IMR-90 (cell line): ENCODE results near the gene TGOLN2. TPM values are rescaled to one million over a fixed set of nuclear protein-coding genes. Genes with fewer than 3 reads are reported as not detected.
A peak's percentile ranks its signal among the peaks of the same experiment; 100 is the strongest.

Source experiments
- ATAC-seq: fragments of 200-7000 bp; cut with Tn5 transposase; 2 replicates; pipeline ENCODE4 v1.9.1; 2020; ENCODE audit warnings: low read depth, mild to moderate bottlenecking, moderate library complexity
- BruUV-seq: library from RNA; stranded (reverse); fragments of 400-500 nt; replicated peaks from 2 replicates; lab custom pipeline; 2021; lab: Mats Ljungman, UMichigan
- CTCF ChIA-PET: fragments of 300-600 bp; formaldehyde crosslinking; extraction: SDS; loops from one replicate; lab custom pipeline; 2021; ENCODE audit warnings: antibody characterized with exemption; lab: Yijun Ruan, JAX
- POLR2A ChIA-PET: fragments of 300-600 bp; sonication (Branson Sonifier 250); formaldehyde crosslinking; loops from one replicate; lab custom pipeline; 2022; ENCODE audit warnings: antibody characterized with exemption; ENCODE audit not compliant: unreplicated experiment; lab: Charles Lee
- DNase-seq: peaks from one replicate; pipeline ENCODE4 v3.0.0; 2013
- H2AFZ ChIP-seq: replicated peaks from 2 replicates; pipeline ENCODE3; 2013; ENCODE audit warnings: low read length, mild to moderate bottlenecking; ENCODE audit not compliant: poor library complexity
- H2AK5ac ChIP-seq: 2 replicates; pipeline ENCODE4 v1.6.1; 2013; ENCODE audit warnings: low read depth, low read length, inconsistent platforms
- H2AK9ac ChIP-seq: replicated peaks from 2 replicates; pipeline ENCODE3; 2013; ENCODE audit warnings: mild to moderate bottlenecking, low read depth, low read length, moderate library complexity; ENCODE audit not compliant: poor library complexity
- H2BK120ac ChIP-seq: 2 replicates; pipeline ENCODE4 v1.6.1; 2013; ENCODE audit warnings: low read depth, low read length, inconsistent platforms
- H2BK15ac ChIP-seq: 3 replicates; pipeline ENCODE4 v1.6.1; 2013; ENCODE audit warnings: low read depth, low read length, inconsistent platforms
- H2BK20ac ChIP-seq: 2 replicates; pipeline ENCODE4 v1.6.1; 2013; ENCODE audit warnings: low read depth, mild to moderate bottlenecking, inconsistent platforms, low read length, moderate library complexity
- H2BK5ac ChIP-seq: 2 replicates; pipeline ENCODE4 v1.6.1; 2013; ENCODE audit warnings: mild to moderate bottlenecking, low read depth, low read length, inconsistent platforms; ENCODE audit not compliant: poor library complexity, severe bottlenecking
- H3K14ac ChIP-seq: replicated peaks from 2 replicates; pipeline ENCODE4 v1.6.1; 2013; ENCODE audit warnings: low read depth, low read length, inconsistent platforms
- H3K18ac ChIP-seq: 2 replicates; pipeline ENCODE4 v1.6.1; 2013; ENCODE audit warnings: low read depth, low read length, control low read depth
- H3K23ac ChIP-seq: 2 replicates; pipeline ENCODE4 v1.6.1; 2013; ENCODE audit warnings: low read depth, low read length, inconsistent platforms
- H3K27ac ChIP-seq: 2 replicates; pipeline ENCODE4 v1.5.1; 2013; ENCODE audit warnings: mild to moderate bottlenecking, control low read depth, low read length; ENCODE audit not compliant: insufficient read depth
- H3K27me3 ChIP-seq: 2 replicates; pipeline ENCODE4 v1.6.1; 2013; ENCODE audit warnings: low read length; ENCODE audit not compliant: control insufficient read depth, insufficient read depth
- H3K36me3 ChIP-seq: 2 replicates; pipeline ENCODE4 v1.6.1; 2013; ENCODE audit warnings: low read length, mixed read lengths; ENCODE audit not compliant: control insufficient read depth, insufficient read depth
- H3K4ac ChIP-seq: 2 replicates; pipeline ENCODE4 v1.6.1; 2013; ENCODE audit warnings: low read depth, low read length, inconsistent platforms
- H3K4me1 ChIP-seq: 2 replicates; pipeline ENCODE4 v1.6.1; 2013; ENCODE audit warnings: low read length, mixed read lengths; ENCODE audit not compliant: control insufficient read depth, insufficient read depth
- H3K4me2 ChIP-seq: 2 replicates; pipeline ENCODE4 v1.6.1; 2013; ENCODE audit warnings: low read depth, mild to moderate bottlenecking, control low read depth, low read length, moderate library complexity
- H3K4me3 ChIP-seq: 2 replicates; pipeline ENCODE4 v1.5.1; 2013; ENCODE audit warnings: low read depth, mild to moderate bottlenecking, control low read depth, low read length, moderate library complexity; ENCODE audit not compliant: insufficient read depth
- H3K56ac ChIP-seq: 2 replicates; pipeline ENCODE4 v1.6.1; 2013; ENCODE audit warnings: low read length, inconsistent platforms; ENCODE audit not compliant: insufficient read depth; ENCODE audit errors: extremely low read depth
- H3K79me1 ChIP-seq, 2 experiments: 2 replicates each; pipeline ENCODE4 v1.6.1; 2013; ENCODE audit warnings: low read length in 2 of 2, inconsistent platforms in 1 of 2, low read depth in 1 of 2
- H3K9ac ChIP-seq: 2 replicates; pipeline ENCODE4 v1.6.1; 2013; ENCODE audit warnings: low read depth, low read length, control low read depth
- H3K9me1 ChIP-seq: 2 replicates; pipeline ENCODE4 v1.6.1; 2013; ENCODE audit warnings: low read length, inconsistent platforms; ENCODE audit not compliant: insufficient read depth
- H3K9me3 ChIP-seq: 2 replicates; pipeline ENCODE4 v1.6.1; 2013; ENCODE audit warnings: low read length; ENCODE audit not compliant: control insufficient read depth, insufficient read depth
- H4K20me1 ChIP-seq: 2 replicates; pipeline ENCODE4 v1.6.1; 2013; ENCODE audit warnings: low read length, inconsistent platforms; ENCODE audit not compliant: insufficient read depth
- H4K5ac ChIP-seq: 2 replicates; pipeline ENCODE4 v1.6.1; 2013; ENCODE audit warnings: mild to moderate bottlenecking, low read depth, low read length, control low read depth
- H4K8ac ChIP-seq, 2 experiments: 2 replicates each; pipeline ENCODE4 v1.6.1; 2013; ENCODE audit warnings: low read depth in 2 of 2, low read length in 2 of 2, control low read depth in 1 of 2, inconsistent platforms in 1 of 2
- H4K91ac ChIP-seq: 2 replicates; pipeline ENCODE4 v1.6.1; 2013; ENCODE audit warnings: low read depth, low read length, inconsistent platforms; ENCODE audit not compliant: insufficient read depth
- CTCF ChIP-seq: conservative IDR thresholded peaks from 2 replicates; pipeline ENCODE4 v1.5.1; 2012; ENCODE audit warnings: mild to moderate bottlenecking, low read depth, low read length, improper control_type of control experiment
- MAZ ChIP-seq: IDR thresholded peaks from 2 replicates; pipeline ENCODE4 v1.6.1; 2012; ENCODE audit warnings: low read depth, mild to moderate bottlenecking, low read length, improper control_type of control experiment, moderate library complexity, borderline replicate concordance
- RFX5 ChIP-seq: IDR thresholded peaks from 2 replicates; pipeline ENCODE4 v1.8.0; 2012; ENCODE audit warnings: low read depth, mild to moderate bottlenecking, low read length, moderate library complexity
- USF2 ChIP-seq: fragments of 150-350 bp; IDR thresholded peaks from 2 replicates; pipeline ENCODE4 v1.6.1; 2017; ENCODE audit warnings: mild to moderate bottlenecking, antibody characterized with exemption, low read length, low read depth
- WGBS, 2 experiments: methylation state at CpG; one replicate each; pipeline versions ENCODE4 v1.1.5 to v1.1.7; 2013; ENCODE audit warnings: missing lambda C conversion rate in 2 of 2; ENCODE audit not compliant: insufficient read length in 1 of 2; ENCODE audit errors: extremely low coverage in 2 of 2; 5-methylcytosine and 5-hydroxymethylcytosine counted together
- dilution Hi-C: fragments of 300-500 bp; cut with HindIII; formaldehyde crosslinking; loops from one replicate; pipeline ENCODE4 v1.14.3; 2018; ENCODE audit warnings: low sequenced_read_pairs; ENCODE audit not compliant: unreplicated experiment
- in situ Hi-C: fragments of 300-500 bp; cut with MboI; formaldehyde crosslinking; loops from 3 replicates; pipeline ENCODE4 v1.14.3; 2019; ENCODE audit warnings: low sequenced_read_pairs, inconsistent platforms, mixed read lengths
- intact Hi-C: fragments of 100-400 bp; cut with micrococcal nuclease; formaldehyde crosslinking; loops from 2 replicates; pipeline ENCODE4 v1.10.0; 2022
- polyA plus RNA-seq, 3 experiments: library from polyadenylated mRNA; depleted of rRNA; stranded (reverse); fragments of >200 nt; gene quantifications; 2 replicates each; pipeline ENCODE4 v1.2.3, GENCODE V29; 2012; ENCODE audit warnings: low replicate concordance in 1 of 3
- total RNA-seq: library from RNA; depleted of rRNA; stranded (reverse); fragments of >200 nt; gene quantifications from 2 replicates; pipeline ENCODE4 v1.2.3, GENCODE V29; 2012

Gene TGOLN2
- total and polyA plus RNA-seq, 2 of the 4 experiments (the other 2 are of a cell fraction): 57.7 to 92.3 TPM

- DNase-seq (no peak), ATAC-seq (no peak)
- Histone ChIP-seq H2BK15ac (peak overlapping the region; percentile 74; the same call in 2 of the 3 replicates), H4K91ac (peak overlapping the region; percentile 98), H3K9me3 (no peaks in the 10 kb centered on the region), H3K4me2 (0 out of 2 replicates have a peak overlapping the region, but pooled peaks have one; percentile 16), H3K4me3 (no peak overlapping the region), H3K9ac (no peak overlapping the region), H2BK20ac (peak overlapping the region; percentile 80), H3K36me3 (no peaks in the 10 kb centered on the region), H3K56ac (no peak overlapping the region), H3K79me1 (peaks cover 12 to 74% of the 10 kb centered on the region in 2 experiments; a peak in 3 of 4 replicates), H2AK5ac (peak overlapping the region; percentile 89), H4K8ac (peak overlapping the region; percentile 50 to 96; a peak in 3 of 4 replicates), H3K23ac (peak overlapping the region; percentile 85; the same call in 1 of the 2 replicates), H4K5ac (peak overlapping the region; percentile 45), H2BK5ac (peak overlapping the region; percentile 70), H3K27me3 (no peaks in the 10 kb centered on the region), H3K27ac (peak overlapping the region; percentile 53), H2AK9ac (no peak overlapping the region), H3K4ac (peak overlapping the region; percentile 96), H3K18ac (peak overlapping the region; percentile 54), H4K20me1 (peaks cover 13% of the 10 kb centered on the region), H2BK120ac (peak overlapping the region; percentile 96), H3K14ac (peak overlapping the region; percentile 80), H3K9me1 (peaks cover 39% of the 10 kb centered on the region), H2AFZ (no peak overlapping the region), H3K4me1 (peaks cover 36% of the 10 kb centered on the region)
- BruUV-seq: no TSS peak
- no peak for TF ChIP-seq RFX5
- no peak for TF ChIP-seq MAZ
- TF ChIP-seq USF2: no peak
- TF ChIP-seq CTCF: no peak
- in situ Hi-C loops (loop anchor here (25.0 kb wide), 1 partner anchor 789 kb away; no protein-coding TSS in a partner anchor), intact Hi-C loops (no loop called here), dilution Hi-C loops (no loop called here)
- WGBS, 2 experiments: 52% methylated on average over 11 of the region's 14 CpGs; no CpG with 5 or more reads in 1 of the 2 experiments
- ChIA-PET POLR2A (no interaction called here), CTCF (interaction anchor here (0.6 to 1.3 kb wide), 2 partner anchors 10 to 210 kb away, joined by 4 to 7 read pairs; no protein-coding TSS in a partner anchor)
These were observed 51.1 kb downstream of the TGOLN2 start for GRCh38 chr2:85276571-85277118.
